Nephron progenitor cell (in vitro differentiated cells): Measurements from ENCODE around the gene CA11.

ENCODE experiments used
- DNase-seq: peaks from one replicate; pipeline ENCODE4 v3.0.0; 2021
- H3K27ac Mint-ChIP-seq: 2 replicates; pipeline ENCODE4 v1.8.0; 2021; ENCODE audit warnings: mild to moderate bottlenecking, moderate library complexity, mixed read lengths
- H3K27me3 Mint-ChIP-seq: 2 replicates; pipeline ENCODE4 v1.8.0; 2021; ENCODE audit warnings: mild to moderate bottlenecking, low read depth, mixed read lengths; ENCODE audit not compliant: poor library complexity
- H3K36me3 Mint-ChIP-seq: 2 replicates; pipeline ENCODE4 v1.8.0; 2021; ENCODE audit warnings: low read depth, mixed read lengths
- H3K4me1 Mint-ChIP-seq: 2 replicates; pipeline ENCODE4 v1.8.0; 2021; ENCODE audit warnings: mixed read lengths
- H3K4me3 Mint-ChIP-seq: 2 replicates; pipeline ENCODE4 v1.8.0; 2021; ENCODE audit warnings: mild to moderate bottlenecking, moderate library complexity, mixed read lengths
- H3K9me3 Mint-ChIP-seq: 2 replicates; pipeline ENCODE4 v1.8.0; 2021; ENCODE audit warnings: mild to moderate bottlenecking, moderate library complexity, mixed read lengths
- CTCF ChIP-seq: fragments of 200-600 bp; sonication (generic); IDR thresholded peaks from 2 replicates; pipeline ENCODE4 v1.5.0; 2021; ENCODE audit warnings: antibody characterized with exemption

CA11 gene

GRCh38 chr19:48608798-48609263 is 37.2 kb downstream of the CA11 start:
- DNase-seq, result no peak
- Mint-ChIP-seq H3K27me3 (peaks cover 6% of the 10 kb centered on the region), H3K9me3 (no peaks in the 10 kb centered on the region), H3K4me3 (no peak overlapping the region), H3K4me1 (peaks cover 5% of the 10 kb centered on the region), H3K27ac (no peak overlapping the region), H3K36me3 (no peaks in the 10 kb centered on the region)
- TF ChIP-seq CTCF, result peak; percentile 30

GRCh38 chr19:48607359-48607755 is 38.6 kb downstream of the CA11 start:
- no peaks in the 10 kb centered on the region for H3K9me3 Mint-ChIP-seq
- H3K4me1 Mint-ChIP-seq, result peaks cover 3% of the 10 kb centered on the region
- no peak overlapping the region for H3K4me3 Mint-ChIP-seq
- H3K27ac Mint-ChIP-seq, result no peak overlapping the region
- peaks cover 6% of the 10 kb centered on the region for H3K27me3 Mint-ChIP-seq
- DNase-seq, result no peak
- TF ChIP-seq CTCF, result no peak
- no peaks in the 10 kb centered on the region for H3K36me3 Mint-ChIP-seq

GRCh38 chr19:48606463-48607358 is 39.3 kb downstream of the CA11 start, which contains the start of gene SPACA4:
TSS of gene SPACA4 (plus strand) at chr19:48606742. CDS start at chr19:48606979, 237 bp downstream.
- no peak for TF ChIP-seq CTCF
- Mint-ChIP-seq H3K9me3 (no peaks in the 10 kb centered on the region), H3K36me3 (no peaks in the 10 kb centered on the region), H3K4me3 (no peak within 1 kb of the TSS), H3K4me1 (peaks cover 3% of the 10 kb centered on the region), H3K27ac (no peak within 1 kb of the TSS), H3K27me3 (peaks cover 6% of the 10 kb centered on the region)
- DNase-seq, result no peak

- Mint-ChIP-seq H3K4me3 (no peak overlapping the region), H3K27me3 (peaks cover 6% of the 10 kb centered on the region), H3K27ac (no peak overlapping the region), H3K9me3 (no peaks in the 10 kb centered on the region), H3K36me3 (no peaks in the 10 kb centered on the region), H3K4me1 (peaks cover 4% of the 10 kb centered on the region)
- TF ChIP-seq CTCF, result no peak
- no peak for DNase-seq
Observed at GRCh38 chr19:48603850-48604249, 42.1 kb downstream of the CA11 start.

GRCh38 chr19:48603449-48603848 is 42.5 kb downstream of the CA11 start:
- H3K9me3 Mint-ChIP-seq, result no peaks in the 10 kb centered on the region
- H3K36me3 Mint-ChIP-seq, result no peaks in the 10 kb centered on the region
- H3K27ac Mint-ChIP-seq, result no peak overlapping the region
- DNase-seq, result no peak
- peaks cover 8% of the 10 kb centered on the region for H3K4me1 Mint-ChIP-seq
- H3K4me3 Mint-ChIP-seq, result no peak overlapping the region
- TF ChIP-seq CTCF, result no peak
- peaks cover 6% of the 10 kb centered on the region for H3K27me3 Mint-ChIP-seq
